HUDEP-2 (cell line): ENCODE data around the gene ENOX2.
A peak's percentile ranks its signal among the peaks of the same experiment; 100 is the strongest.

Source experiments
- DNase-seq, 76 experiments: peaks; one replicate each; lab custom pipeline; 2025; ENCODE audit not compliant: unreplicated experiment in 76 of 76; lab: John Stamatoyannopoulos, UW

Gene ENOX2

GRCh38 chrX:130771648-130772047 lies 131.4 kb downstream of the ENOX2 start:
- DNase-seq = no peak

DNA sequence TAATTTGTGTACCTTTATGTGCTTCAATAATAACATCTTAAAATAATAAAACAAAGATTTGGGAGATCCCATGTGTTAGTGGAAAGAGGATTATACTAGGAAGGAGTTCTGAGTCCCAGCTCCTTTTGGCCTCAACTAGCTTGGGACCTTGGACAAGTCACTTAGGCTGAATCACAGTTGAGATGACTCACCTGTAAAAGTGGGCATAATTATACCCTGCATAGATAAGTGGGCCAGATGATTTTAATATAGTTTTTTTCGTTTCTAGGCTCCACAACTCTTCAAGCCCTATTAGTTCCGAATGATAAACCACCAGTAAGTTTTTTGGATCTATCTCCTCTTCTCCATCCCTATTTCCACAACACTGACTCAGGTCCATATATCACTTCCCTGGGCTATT lies 131.8 kb downstream of the ENOX2 start:
- DNase-seq = no peak

- no peak for DNase-seq
These were observed 132.4 kb downstream of the ENOX2 start for GRCh38 chrX:130770615-130771014.

DNA sequence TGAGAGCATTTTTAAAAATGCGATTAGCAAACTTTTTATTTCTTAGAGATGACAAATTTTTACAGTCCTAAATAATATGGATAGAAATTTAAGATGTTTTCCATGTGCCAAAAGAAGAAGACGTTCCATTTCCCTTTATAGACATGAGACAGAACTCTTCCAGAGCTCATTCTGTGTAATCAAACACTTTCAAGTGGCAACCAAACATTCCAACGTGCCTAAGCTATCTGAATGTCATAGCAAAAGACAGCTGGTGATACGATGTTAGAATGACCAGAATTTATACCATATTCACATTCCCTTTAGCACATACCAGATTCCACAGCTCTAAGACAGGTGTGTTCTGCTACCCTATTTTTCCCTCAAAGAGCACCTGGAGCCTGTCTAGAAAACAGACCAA lies 133.2 kb downstream of the ENOX2 start:
- peak in 1 of 76 experiments; percentile 0 for DNase-seq

GRCh38 chrX:130758072-130758471 lies 144.9 kb downstream of the ENOX2 start:
- no peak for DNase-seq

GRCh38 chrX:130756233-130756632 lies 146.8 kb downstream of the ENOX2 start:
- no peak for DNase-seq

GRCh38 chrX:130754353-130754752 lies 148.7 kb downstream of the ENOX2 start:
- no peak for DNase-seq

- no peak for DNase-seq
These were observed 156.2 kb downstream of the ENOX2 start for GRCh38 chrX:130746709-130747342.

DNA sequence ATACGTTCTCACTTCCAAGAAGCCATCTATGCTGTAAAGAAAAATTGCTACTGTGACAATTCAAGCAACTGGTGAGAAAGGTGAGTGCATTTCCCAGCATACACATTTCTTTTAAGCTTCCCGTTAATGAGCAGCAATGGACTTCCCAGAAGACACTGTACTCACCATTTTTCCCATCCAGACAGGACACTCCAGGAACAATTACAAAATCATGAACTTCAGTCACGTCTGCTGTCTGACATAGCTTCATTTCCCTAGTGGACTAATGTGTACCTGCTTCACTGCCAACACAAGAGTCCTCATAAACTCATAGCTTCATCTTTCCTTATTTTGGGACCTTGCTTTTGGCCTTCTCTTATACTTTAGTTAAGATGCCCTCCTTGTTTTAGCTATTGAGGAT lies 156.9 kb downstream of the ENOX2 start:
- DNase-seq = no peak

GRCh38 chrX:130741584-130741983 lies 161.4 kb downstream of the ENOX2 start:
- DNase-seq = no peak

GRCh38 chrX:130741151-130741550 lies 161.9 kb downstream of the ENOX2 start:
- no peak for DNase-seq

- no peak for DNase-seq
These were observed 164.3 kb downstream of the ENOX2 start for GRCh38 chrX:130738638-130739195.

- no peak for DNase-seq
These were observed 168.3 kb downstream of the ENOX2 start for GRCh38 chrX:130734713-130735112.

- DNase-seq = no peak
These were observed 174.8 kb downstream of the ENOX2 start for GRCh38 chrX:130728208-130728607.

DNA sequence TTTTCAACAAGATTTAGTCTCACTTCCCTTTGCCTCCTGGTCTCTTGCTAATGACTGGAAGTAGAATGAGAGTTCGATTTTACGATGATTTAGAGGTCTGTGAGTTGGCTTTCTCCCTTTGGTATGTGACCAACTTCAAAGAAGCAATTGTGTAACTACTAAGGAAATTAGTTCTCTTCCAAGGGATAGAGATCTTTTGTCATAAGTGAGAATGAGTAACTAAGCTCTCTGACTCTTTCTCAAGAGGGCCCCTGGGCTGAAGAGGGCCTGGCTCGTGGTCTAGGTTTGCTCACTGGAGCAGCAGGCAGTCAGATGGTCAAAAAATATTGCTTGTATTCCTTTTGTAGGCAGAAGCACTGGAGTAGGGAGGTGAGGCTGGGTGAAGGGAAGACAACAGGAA lies 176.3 kb downstream of the ENOX2 start:
- DNase-seq = no peak

- no peak for DNase-seq
These were observed 177.5 kb downstream of the ENOX2 start for GRCh38 chrX:130725519-130725918.

DNA sequence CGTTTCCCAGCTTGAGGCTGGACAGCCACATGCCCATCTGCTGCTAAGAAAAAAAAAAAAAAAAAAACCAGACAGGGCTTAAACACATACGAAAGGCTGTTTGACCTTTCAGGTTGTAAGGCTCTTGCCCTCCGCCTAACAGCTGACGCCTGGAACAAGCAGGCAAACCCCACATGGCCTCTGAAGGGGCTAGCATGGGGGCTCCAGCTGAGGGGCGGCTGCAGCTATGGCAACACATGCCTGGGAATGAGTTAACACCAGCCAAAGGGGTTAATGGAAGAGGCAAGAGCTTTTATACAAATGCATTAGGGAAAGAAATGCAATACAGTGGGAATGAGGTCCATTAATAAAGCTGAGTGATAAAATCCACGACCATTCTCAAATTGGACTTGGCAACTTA lies 183.6 kb downstream of the ENOX2 start:
- DNase-seq = no peak

GRCh38 chrX:130718137-130718536 lies 184.9 kb downstream of the ENOX2 start:
- DNase-seq = no peak

DNA sequence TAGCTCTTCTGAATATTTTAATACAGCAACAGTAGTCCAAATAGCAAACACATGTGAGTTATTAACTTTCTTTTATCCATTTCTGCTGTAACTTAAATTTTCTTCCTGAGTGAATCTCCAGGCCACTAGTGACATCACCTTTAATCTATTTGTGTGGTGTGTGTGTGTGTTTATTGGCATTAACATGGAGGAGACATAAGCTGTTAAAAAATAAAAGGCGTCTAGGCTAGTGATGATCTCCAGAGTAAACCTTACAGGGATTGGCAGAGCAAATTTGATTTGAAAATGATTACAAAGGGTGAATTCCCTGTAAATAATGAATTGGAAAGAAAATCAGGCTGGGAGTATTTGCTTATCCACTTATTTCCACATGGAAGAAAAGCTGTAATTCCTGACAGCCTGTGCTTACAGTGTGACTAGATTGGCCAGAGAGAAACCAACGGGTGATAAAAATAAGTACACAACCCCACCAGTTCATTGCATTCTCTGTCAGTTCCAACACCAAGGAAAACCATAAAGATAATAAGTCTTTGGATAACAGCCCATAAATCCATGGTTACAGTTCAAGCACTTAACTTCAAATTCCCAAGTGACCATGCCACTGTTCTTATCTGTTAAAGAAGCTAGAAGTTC lies 186.1 kb downstream of the ENOX2 start:
- no peak for DNase-seq

DNA sequence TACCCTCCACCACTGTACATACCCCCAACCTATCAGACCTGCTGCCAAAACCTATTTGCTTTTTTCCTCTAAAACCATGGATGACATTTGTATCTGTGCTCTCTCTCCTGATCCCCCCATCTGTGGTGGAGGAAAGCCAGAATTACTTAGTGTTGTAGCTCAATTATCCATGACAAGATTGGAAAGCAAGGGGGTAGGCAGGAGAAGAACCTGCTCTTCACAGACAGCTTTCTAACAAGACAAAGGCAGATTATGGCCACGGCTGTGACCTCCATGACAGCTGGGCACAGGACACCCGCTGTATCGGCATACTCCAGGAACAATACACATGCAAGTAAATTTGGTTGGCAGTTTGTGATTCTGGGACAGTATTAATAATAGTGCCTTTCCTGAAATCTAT lies 186.7 kb downstream of the ENOX2 start:
- no peak for DNase-seq

DNA sequence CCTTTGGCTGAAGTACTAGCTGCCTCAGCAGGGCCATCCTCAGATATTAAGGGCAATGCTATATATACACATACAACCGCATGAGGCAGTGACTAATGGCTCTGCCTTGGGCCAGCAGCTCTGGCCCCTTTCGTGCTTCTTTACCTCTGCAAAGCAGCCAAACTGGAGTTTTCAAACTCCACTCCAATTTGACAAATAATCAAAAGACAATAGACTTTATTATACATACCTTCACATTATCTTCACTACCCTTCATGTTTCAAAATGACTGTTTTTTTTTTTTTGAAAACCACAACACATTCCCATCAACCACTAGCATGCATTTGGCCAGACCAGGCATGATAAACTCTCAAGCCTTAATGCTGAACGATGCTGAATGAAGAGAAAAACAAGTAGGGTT lies 187.7 kb downstream of the ENOX2 start:
- no peak for DNase-seq

DNA sequence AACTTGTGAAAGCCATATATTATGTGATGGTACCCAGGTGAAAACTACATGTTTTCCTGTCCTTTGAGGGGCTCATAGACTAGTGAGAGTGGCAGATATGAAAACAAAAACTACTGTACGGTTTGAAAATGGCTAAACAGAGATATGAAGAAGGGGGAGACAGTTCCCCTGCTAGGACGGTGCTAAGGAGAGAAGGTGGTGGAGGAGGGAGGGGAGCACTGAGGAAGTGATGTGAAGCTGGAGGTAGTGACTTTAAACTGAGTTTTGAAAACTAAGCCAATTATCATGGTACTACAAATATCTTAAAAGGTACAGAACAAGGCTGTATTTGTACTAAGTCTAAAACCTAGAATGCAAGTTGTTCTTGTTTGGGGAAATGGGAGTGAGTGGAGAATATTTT lies 188.3 kb downstream of the ENOX2 start:
- no peak for DNase-seq
